Calu3 (cell line): ENCODE results near the gene CTTNBP2NL. TPM values are rescaled to one million over a fixed set of nuclear protein-coding genes. Genes with fewer than 3 reads are reported as not detected.
"Not testable (repeated sequence)": the region's sequence is repeated elsewhere in the genome, so short reads cannot be mapped to it uniquely, and the experiment has no call there.

Experiments used
- BruUV-seq: library from RNA; stranded (reverse); fragments of 400-500 nt; replicated peaks from 2 replicates; lab custom pipeline; 2021; lab: Mats Ljungman, UMichigan
- CTCF ChIA-PET: fragments of 300-600 bp; sonication (Branson Sonifier 250); formaldehyde crosslinking; loops from one replicate; lab custom pipeline; 2022; ENCODE audit warnings: antibody characterized with exemption; lab: Charles Lee
- DNase-seq: peaks from one replicate; pipeline ENCODE4 v3.0.0; 2022
- H3K27ac Mint-ChIP-seq: one replicate; pipeline ENCODE4 v1.8.0; 2022; ENCODE audit warnings: mixed read lengths; ENCODE audit not compliant: unreplicated experiment
- H3K27me3 Mint-ChIP-seq: one replicate; pipeline ENCODE4 v1.8.0; 2022; ENCODE audit warnings: mixed read lengths; ENCODE audit not compliant: unreplicated experiment
- H3K36me3 Mint-ChIP-seq: one replicate; pipeline ENCODE4 v1.8.0; 2022; ENCODE audit warnings: mild to moderate bottlenecking, moderate library complexity, mixed read lengths; ENCODE audit not compliant: insufficient read depth, unreplicated experiment
- H3K4me1 Mint-ChIP-seq: one replicate; pipeline ENCODE4 v1.8.0; 2022; ENCODE audit warnings: mild to moderate bottlenecking, low read depth, mixed read lengths; ENCODE audit not compliant: unreplicated experiment
- H3K4me3 Mint-ChIP-seq: one replicate; pipeline ENCODE4 v1.8.0; 2022; ENCODE audit warnings: mild to moderate bottlenecking, low read depth, moderate library complexity, mixed read lengths; ENCODE audit not compliant: unreplicated experiment
- H3K9me3 Mint-ChIP-seq: one replicate; pipeline ENCODE4 v1.8.0; 2022; ENCODE audit warnings: low read depth, mixed read lengths; ENCODE audit not compliant: unreplicated experiment
- CTCF ChIP-seq: fragments of 200-600 bp; IDR thresholded peaks from one replicate; pipeline ENCODE4 v1.8.0; 2022; ENCODE audit warnings: antibody characterized with exemption; ENCODE audit not compliant: unreplicated experiment
- intact Hi-C: fragments of 100-400 bp; cut with micrococcal nuclease; formaldehyde crosslinking; loops from one replicate; pipeline ENCODE4 v1.10.0; 2022; ENCODE audit not compliant: unreplicated experiment
- total RNA-seq: library from RNA; stranded (reverse); gene quantifications from 2 replicates; pipeline ENCODE4 v1.2.3, GENCODE V29; 2022

The CTTNBP2NL gene
- total RNA-seq, 1 experiment from 2014 or later: 48.9 TPM

DNA sequence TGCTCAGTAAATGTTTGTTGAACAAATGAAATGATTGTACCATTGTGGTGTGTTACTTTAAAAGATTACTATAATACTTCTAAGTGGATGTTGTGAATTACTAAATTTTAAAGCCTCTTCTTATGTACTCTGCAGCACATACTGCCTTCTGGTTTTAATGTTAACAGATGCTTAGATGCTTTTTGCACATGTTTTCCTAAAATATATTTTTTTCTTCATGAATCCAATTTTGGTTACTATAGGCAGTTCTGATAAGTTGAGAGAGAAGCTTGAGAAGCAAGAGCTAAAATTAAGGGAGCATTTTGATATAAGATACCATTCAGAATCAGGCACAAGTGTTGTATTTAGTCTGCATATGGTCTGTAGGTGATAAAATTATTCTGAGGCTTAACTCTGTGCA, 21.3 kb downstream of the CTTNBP2NL start:
- DNase-seq: no peak
- no peak for TF ChIP-seq CTCF
- CTCF ChIA-PET: no interaction called here
- no peaks in the 10 kb centered on the region for H3K9me3 Mint-ChIP-seq
- peaks cover 40% of the 10 kb centered on the region for H3K36me3 Mint-ChIP-seq
- BruUV-seq: no TSS peak
- intact Hi-C loops: no loop called here
- no peaks in the 10 kb centered on the region for H3K27me3 Mint-ChIP-seq
- no peak overlapping the region for H3K27ac Mint-ChIP-seq
- H3K4me1 Mint-ChIP-seq: no peaks in the 10 kb centered on the region
- H3K4me3 Mint-ChIP-seq: no peak overlapping the region

DNA sequence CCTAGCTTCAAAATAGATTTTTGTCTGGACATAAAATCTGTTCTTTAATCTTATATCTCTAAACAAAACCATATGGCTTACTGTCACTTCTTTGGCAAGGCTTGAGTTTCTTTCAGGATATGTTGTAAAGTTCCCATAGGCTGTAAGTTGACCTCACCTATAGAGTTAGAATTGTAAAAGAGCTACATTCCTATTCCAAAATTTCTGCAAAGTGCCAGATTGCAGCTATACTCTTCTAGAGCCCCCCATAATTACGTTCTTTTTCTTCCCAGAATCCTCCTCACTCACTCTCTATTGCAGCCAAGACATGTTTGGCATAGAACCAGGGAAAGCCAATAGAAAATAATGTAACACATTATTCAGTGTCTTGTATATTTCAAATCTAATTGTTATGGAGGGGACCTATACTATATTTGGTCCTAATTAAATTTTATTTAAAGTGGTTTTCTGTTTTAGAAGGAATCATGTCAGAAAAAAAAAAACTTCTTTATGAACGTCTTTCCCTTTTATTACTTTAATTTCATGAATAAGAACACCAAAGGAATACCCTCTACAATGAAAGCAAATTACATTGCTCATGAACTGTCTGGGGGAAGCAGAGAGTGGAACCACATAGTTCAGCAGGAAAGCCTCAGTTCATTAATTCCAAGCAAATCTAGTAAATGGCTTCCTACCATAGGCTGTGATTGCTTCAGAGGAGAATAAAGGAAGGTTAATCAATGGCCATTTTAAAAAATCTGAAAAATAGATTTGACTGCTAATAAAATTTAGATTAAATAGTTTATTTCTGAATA, 22.3 kb downstream of the CTTNBP2NL start:
- DNase-seq: no peak
- intact Hi-C loops: no loop called here
- CTCF ChIA-PET: no interaction called here
- H3K36me3 Mint-ChIP-seq: peaks cover 37% of the 10 kb centered on the region
- TF ChIP-seq CTCF: no peak
- no peaks in the 10 kb centered on the region for H3K9me3 Mint-ChIP-seq
- no TSS peak for BruUV-seq
- no peaks in the 10 kb centered on the region for H3K27me3 Mint-ChIP-seq
- H3K4me3 Mint-ChIP-seq: no peak overlapping the region
- H3K27ac Mint-ChIP-seq: no peak overlapping the region
- no peaks in the 10 kb centered on the region for H3K4me1 Mint-ChIP-seq

DNA sequence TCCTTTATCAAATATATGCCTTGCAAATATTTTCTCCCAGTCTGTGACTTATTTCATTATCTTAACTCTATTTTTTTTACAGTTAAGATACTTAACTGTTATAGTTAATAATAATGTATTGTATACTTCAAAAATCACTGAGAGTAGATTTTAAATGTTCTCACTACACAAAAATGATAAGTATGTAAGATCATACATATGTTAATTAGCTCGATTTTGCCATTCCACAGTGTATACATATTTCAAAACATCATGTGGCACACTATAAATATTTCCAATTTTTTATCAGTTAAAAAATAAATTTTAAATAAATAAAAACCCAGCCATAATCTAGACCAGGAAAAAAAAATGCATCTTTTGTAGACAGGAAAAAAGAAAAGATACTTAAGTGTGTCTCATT, 27.2 kb downstream of the CTTNBP2NL start:
- TF ChIP-seq CTCF: no peak
- BruUV-seq: no TSS peak
- Mint-ChIP-seq H3K36me3 (peaks cover 11% of the 10 kb centered on the region), H3K27ac (no peak overlapping the region), H3K9me3 (no peaks in the 10 kb centered on the region), H3K27me3 (no peaks in the 10 kb centered on the region), H3K4me1 (no peaks in the 10 kb centered on the region), H3K4me3 (no peak overlapping the region)
- no peak for DNase-seq
- CTCF ChIA-PET: interaction anchor here (1.2 kb wide), 1 partner anchor 8 kb away, joined by 6 read pairs; no protein-coding TSS in a partner anchor
- intact Hi-C loops: no loop called here

GRCh38 chr1:112423666-112424065, 27.7 kb downstream of the CTTNBP2NL start:
- intact Hi-C loops, H3K27me3 Mint-ChIP-seq, H3K4me1 Mint-ChIP-seq, H3K36me3 Mint-ChIP-seq, H3K27ac Mint-ChIP-seq, H3K9me3 Mint-ChIP-seq, BruUV-seq, DNase-seq, H3K4me3 Mint-ChIP-seq: not testable (repeated sequence)
- CTCF ChIA-PET: interaction anchor here (1.2 kb wide), 1 partner anchor 8 kb away, joined by 6 read pairs; no protein-coding TSS in a partner anchor

DNA sequence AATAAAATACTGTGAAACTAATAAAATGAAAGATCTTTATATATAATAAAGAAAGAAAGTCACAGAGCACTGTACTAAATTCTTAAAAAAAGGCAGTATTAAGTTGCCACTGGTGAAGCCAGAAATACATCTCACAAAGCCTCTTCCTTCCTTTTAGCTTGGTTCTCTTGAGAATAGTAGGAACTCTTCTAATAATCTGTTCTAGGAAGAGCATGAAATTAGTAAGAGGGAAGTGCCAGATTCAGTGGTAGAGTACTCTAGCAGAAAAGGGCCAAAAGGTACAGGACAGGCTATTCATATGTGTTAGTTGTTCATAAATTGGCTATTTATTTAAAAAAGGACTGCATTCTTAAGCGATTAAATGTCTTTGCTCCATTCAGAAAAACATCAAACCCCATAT, 33.7 kb downstream of the CTTNBP2NL start:
- CTCF ChIA-PET: interaction anchor here (0.7 kb wide), 1 partner anchor 10 kb away, joined by 5 read pairs; no protein-coding TSS in a partner anchor
- intact Hi-C loops: no loop called here
- Mint-ChIP-seq H3K36me3 (peaks cover 19% of the 10 kb centered on the region), H3K27ac (no peak overlapping the region), H3K9me3 (no peaks in the 10 kb centered on the region), H3K27me3 (no peaks in the 10 kb centered on the region), H3K4me3 (no peak overlapping the region), H3K4me1 (peaks cover 6% of the 10 kb centered on the region)
- no peak for DNase-seq
- no TSS peak for BruUV-seq
- no peak for TF ChIP-seq CTCF
